Progenitor cell of endocrine pancreas (in vitro differentiated cells): ENCODE results near the gene DCUN1D4. TPM values are rescaled to one million over a fixed set of nuclear protein-coding genes. Genes with fewer than 3 reads are reported as not detected.

Experiments
- DNase-seq: peaks from one replicate; pipeline ENCODE4 v3.0.0; 2021; ENCODE audit warnings: low spot score; ENCODE audit not compliant: unreplicated experiment
- H3K27ac Mint-ChIP-seq: 2 replicates; pipeline ENCODE4 v1.8.0; 2021; ENCODE audit warnings: mild to moderate bottlenecking, moderate library complexity, mixed read lengths
- H3K27me3 Mint-ChIP-seq: 2 replicates; pipeline ENCODE4 v1.8.0; 2021; ENCODE audit warnings: mixed read lengths
- H3K36me3 Mint-ChIP-seq: 2 replicates; pipeline ENCODE4 v1.8.0; 2022; ENCODE audit warnings: mixed read lengths; ENCODE audit not compliant: insufficient read depth
- H3K4me1 Mint-ChIP-seq: 2 replicates; pipeline ENCODE4 v1.8.0; 2021; ENCODE audit warnings: low read depth, mixed read lengths
- H3K4me3 Mint-ChIP-seq: 2 replicates; pipeline ENCODE4 v1.8.0; 2021; ENCODE audit warnings: low read depth, mild to moderate bottlenecking, moderate library complexity, mixed read lengths
- H3K9me3 Mint-ChIP-seq: 2 replicates; pipeline ENCODE4 v1.8.0; 2021; ENCODE audit warnings: low read depth, mixed read lengths
- long read RNA-seq: library from polyadenylated mRNA; unstranded; transcript quantifications from one replicate; pipeline ENCODE4 v2.0.0, GENCODE V29; 2020
- total RNA-seq: library from RNA; stranded (reverse); gene quantifications from 2 replicates; pipeline ENCODE4 v1.2.1, GENCODE V29; 2021
- TF ChIP-seq, protein P1 (sequence below): fragments of 200-600 bp; sonication (generic); IDR thresholded peaks from one replicate; pipeline ENCODE4 v1.5.0; 2021; ENCODE audit warnings: antibody characterized with exemption, mild to moderate bottlenecking; ENCODE audit not compliant: unreplicated experiment

Gene DCUN1D4
- 69.8 and 82.8 TPM in 2 replicates for total RNA-seq
- long read RNA-seq, full-length matches to known transcripts: 35 of 68 reads
- long read RNA-seq, partial matches to known transcripts: 4 of 68 reads
- long read RNA-seq, other reads (novel, unspliced or antisense): 29 of 68 reads

DNA sequence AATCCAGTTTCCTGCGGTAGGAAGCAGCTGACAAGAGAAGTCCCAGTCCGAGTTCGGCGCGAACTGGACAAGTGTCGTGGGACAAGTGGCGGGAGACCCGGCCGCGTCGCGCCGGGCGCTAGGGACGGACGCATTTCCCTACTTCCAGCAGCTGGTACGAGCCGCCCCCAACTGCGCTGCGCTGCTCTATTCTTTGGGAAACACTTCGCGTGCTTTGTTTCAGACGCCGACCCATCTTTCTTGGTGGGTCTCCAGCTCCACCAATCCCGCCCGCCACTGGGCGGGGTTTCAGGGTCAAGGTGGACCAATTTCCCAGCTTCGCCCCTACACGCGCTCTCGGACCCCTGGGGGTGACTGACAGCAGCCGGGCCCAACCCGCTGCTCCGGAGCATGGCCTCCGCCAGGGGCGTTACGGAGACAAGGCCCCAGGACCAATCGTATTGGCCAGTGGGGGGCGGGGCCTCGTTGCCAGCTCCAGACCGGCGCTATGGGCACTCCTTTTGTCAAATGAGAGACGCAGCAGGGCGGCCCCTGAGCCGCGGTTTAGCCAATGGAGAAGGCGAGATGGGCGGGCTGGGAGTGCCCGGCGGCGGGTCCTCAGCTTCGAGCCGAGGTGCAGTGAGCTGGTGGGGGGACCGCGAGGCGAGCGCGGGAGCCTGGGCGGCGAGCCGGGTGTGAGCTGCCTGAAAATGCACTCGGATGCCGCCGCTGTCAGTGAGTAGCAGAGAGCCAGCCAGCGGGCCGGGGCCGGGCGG is at the start of gene DCUN1D4:
Gene DCUN1D4, plus strand, starts transcription at position 600 of the 755 bp plus-strand sequence. Its CDS starts 90 bp downstream, at position 690.
- TF ChIP-seq, protein P1, sequence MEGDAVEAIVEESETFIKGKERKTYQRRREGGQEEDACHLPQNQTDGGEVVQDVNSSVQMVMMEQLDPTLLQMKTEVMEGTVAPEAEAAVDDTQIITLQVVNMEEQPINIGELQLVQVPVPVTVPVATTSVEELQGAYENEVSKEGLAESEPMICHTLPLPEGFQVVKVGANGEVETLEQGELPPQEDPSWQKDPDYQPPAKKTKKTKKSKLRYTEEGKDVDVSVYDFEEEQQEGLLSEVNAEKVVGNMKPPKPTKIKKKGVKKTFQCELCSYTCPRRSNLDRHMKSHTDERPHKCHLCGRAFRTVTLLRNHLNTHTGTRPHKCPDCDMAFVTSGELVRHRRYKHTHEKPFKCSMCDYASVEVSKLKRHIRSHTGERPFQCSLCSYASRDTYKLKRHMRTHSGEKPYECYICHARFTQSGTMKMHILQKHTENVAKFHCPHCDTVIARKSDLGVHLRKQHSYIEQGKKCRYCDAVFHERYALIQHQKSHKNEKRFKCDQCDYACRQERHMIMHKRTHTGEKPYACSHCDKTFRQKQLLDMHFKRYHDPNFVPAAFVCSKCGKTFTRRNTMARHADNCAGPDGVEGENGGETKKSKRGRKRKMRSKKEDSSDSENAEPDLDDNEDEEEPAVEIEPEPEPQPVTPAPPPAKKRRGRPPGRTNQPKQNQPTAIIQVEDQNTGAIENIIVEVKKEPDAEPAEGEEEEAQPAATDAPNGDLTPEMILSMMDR: peak; percentile 44
- Mint-ChIP-seq H3K36me3 (no peaks in the 10 kb centered on the region), H3K4me1 (peaks cover 14% of the 10 kb centered on the region), H3K27ac (peak within 1 kb of the TSS; percentile 97), H3K9me3 (no peaks in the 10 kb centered on the region), H3K27me3 (peaks cover 10% of the 10 kb centered on the region), H3K4me3 (peak within 1 kb of the TSS; percentile 91)
- peak; percentile 100 for DNase-seq

DNA sequence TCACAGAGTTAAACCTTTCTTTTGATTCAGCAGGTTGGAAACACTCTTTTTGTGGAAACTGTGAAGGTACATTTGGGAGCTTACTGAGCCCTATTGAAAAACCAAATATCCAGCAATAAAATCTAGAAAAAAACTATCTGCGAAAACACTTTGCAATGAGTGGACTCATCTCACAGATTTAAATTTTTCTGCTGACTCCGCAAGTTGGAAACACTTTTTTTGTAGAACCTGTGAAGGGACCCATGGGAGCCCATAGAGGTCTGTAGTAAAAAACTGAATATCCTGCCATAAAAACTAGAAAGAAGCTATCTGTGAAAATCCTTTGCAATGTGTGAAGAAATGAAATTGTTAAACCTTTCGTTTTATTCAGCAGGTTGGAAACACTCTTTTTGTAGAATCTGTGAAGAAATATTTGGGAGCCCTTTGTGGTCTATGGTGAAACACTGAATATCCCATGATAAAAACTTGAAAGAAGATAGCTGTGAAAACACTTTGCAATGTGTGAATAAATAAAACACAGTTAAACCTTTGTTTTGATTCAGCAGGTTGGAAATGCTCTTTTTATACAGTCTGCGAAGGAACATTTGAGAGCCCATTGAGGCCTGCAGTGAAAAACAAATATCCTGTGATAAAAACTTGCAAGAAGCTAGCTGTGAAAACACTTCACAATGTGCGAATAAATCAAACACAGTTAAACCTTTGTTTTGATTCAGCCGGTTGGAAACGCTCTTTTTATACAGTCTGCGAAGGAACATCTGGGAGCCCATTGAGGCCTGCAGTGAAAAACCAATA is 22.3 kb upstream of the DCUN1D4 start:
- Mint-ChIP-seq H3K4me3 (no peak overlapping the region), H3K4me1 (no peaks in the 10 kb centered on the region), H3K9me3 (peaks cover 23% of the 10 kb centered on the region), H3K36me3 (no peaks in the 10 kb centered on the region), H3K27me3 (no peaks in the 10 kb centered on the region), H3K27ac (no peak overlapping the region)
- TF ChIP-seq, protein P1: no peak
- DNase-seq: no peak

DNA sequence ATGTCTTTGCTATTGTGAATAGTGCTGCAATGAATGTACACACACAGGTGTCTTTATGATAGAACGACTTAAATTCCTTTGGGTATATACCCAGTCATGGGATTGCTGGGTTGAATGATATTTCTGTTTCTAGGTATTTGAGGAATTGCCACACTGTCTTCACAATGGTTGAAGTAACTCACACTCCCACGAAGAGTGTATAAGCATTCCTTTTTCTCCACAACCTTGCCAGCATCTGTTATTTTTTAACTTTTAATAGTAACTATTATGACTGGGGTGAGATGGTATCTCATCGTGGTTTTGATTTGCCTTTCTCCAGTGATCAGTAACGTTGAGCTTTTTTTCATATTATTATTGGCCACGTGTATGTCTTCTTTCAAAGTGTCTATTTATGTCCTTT is 17.6 kb upstream of the DCUN1D4 start:
- Mint-ChIP-seq H3K27ac (no peak overlapping the region), H3K9me3 (peaks cover 14% of the 10 kb centered on the region), H3K4me3 (no peak overlapping the region), H3K4me1 (no peaks in the 10 kb centered on the region), H3K36me3 (no peaks in the 10 kb centered on the region), H3K27me3 (peaks cover 8% of the 10 kb centered on the region)
- TF ChIP-seq, protein P1: no peak
- no peak for DNase-seq

DNA sequence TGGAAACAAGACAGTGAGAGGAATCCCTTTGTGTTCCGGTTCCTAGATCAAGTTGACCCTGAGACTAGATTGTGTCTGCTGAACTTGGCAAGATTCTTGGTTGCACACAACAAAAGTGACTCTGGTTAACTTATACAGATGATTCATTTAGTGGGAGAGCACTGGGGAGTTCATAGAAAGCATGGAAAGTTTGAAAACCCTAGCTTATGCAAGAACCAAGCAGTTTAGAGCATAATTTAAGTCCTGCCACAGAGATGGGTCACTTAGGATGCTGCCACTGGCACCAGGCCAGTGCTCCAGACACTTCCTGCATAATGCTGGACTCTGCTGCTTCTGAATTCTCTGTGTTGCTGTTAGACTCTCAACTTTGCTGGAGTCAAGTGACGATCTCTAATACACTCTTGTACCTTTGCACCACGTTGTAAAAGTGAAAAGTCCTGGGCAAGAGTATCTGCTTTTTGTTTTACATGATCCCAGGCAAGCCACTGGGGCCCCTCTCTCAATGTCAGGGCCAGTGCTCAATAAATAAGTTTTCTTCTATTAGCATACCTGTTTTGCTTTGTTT is 12.7 kb upstream of the DCUN1D4 start:
- Mint-ChIP-seq H3K27ac (no peak overlapping the region), H3K9me3 (no peaks in the 10 kb centered on the region), H3K4me1 (no peaks in the 10 kb centered on the region), H3K27me3 (peaks cover 10% of the 10 kb centered on the region), H3K4me3 (no peak overlapping the region), H3K36me3 (no peaks in the 10 kb centered on the region)
- TF ChIP-seq, protein P1: no peak
- no peak for DNase-seq

DNA sequence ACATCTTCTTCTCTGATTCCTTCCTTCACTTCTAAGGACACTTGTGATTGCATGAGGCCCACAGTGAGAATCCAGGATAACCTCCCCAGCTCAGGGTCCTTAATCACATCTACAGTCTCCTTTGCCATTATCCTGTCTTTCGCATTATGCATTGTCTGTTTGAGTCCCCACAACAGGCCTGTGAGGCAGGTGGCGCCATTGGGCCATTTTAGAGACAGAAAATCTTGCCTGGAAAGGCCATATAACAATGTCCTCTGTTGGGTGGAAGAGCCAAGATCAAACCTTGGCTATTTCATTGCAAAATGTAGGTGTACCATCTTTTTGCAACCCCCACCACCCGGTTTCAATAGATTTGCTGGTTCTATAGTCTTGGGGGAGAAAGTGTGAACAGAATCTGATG is 11.8 kb upstream of the DCUN1D4 start:
- Mint-ChIP-seq H3K27ac (no peak overlapping the region), H3K36me3 (no peaks in the 10 kb centered on the region), H3K27me3 (peaks cover 10% of the 10 kb centered on the region), H3K9me3 (no peaks in the 10 kb centered on the region), H3K4me1 (no peaks in the 10 kb centered on the region), H3K4me3 (no peak overlapping the region)
- DNase-seq: peak; percentile 29
- TF ChIP-seq, protein P1: peak; percentile 63
